H1 (cell line): Measurements from ENCODE around the gene UIMC1. TPM values are rescaled to one million over a fixed set of nuclear protein-coding genes. Genes with fewer than 3 reads are reported as not detected.
"Not testable (repeated sequence)": the region's sequence is repeated elsewhere in the genome, so short reads cannot be mapped to it uniquely, and the experiment has no call there.

Source experiments
- CTCF ChIA-PET: fragments of 300-600 bp; sonication (Branson Sonifier 250); formaldehyde crosslinking; loops from one replicate; lab custom pipeline; 2021; ENCODE audit not compliant: partially characterized antibody; lab: Charles Lee
- POLR2A ChIA-PET: fragments of 300-600 bp; sonication (Branson Sonifier 250); formaldehyde crosslinking; loops from one replicate; lab custom pipeline; 2021; ENCODE audit warnings: inconsistent platforms; ENCODE audit not compliant: partially characterized antibody; lab: Charles Lee
- DNase-seq, 2 experiments: peaks; one replicate each; pipeline versions ENCODE4 v3.0.0 to v3.0.0-alpha.2; 2010 to 2022; ENCODE audit warnings: low spot score in 2 of 2, low read depth in 1 of 2, mixed read lengths in 1 of 2
- FAIRE-seq: peaks from 2 replicates; lab custom pipeline; 2011; peaks lifted over from hg19 to GRCh38; lab: Jason Lieb, UNC
- H2AFZ ChIP-seq: 2 replicates; pipeline ENCODE4 v1.8.1; 2012; ENCODE audit warnings: low read length, inconsistent platforms
- H2AK5ac ChIP-seq: 2 replicates; pipeline ENCODE4 v1.6.1; 2013; ENCODE audit warnings: low read depth, low read length
- H2BK120ac ChIP-seq: replicated peaks from 2 replicates; pipeline ENCODE3; 2013; ENCODE audit warnings: low read depth, low read length, inconsistent platforms
- H2BK12ac ChIP-seq: 2 replicates; pipeline ENCODE4 v1.6.1; 2013; ENCODE audit warnings: low read depth, low read length
- H2BK15ac ChIP-seq: 2 replicates; pipeline ENCODE4 v1.6.1; 2013; ENCODE audit warnings: low read length
- H2BK20ac ChIP-seq: 2 replicates; pipeline ENCODE4 v1.6.1; 2013; ENCODE audit warnings: low read length
- H2BK5ac ChIP-seq: 2 replicates; pipeline ENCODE4 v1.6.1; 2013; ENCODE audit warnings: low read depth, low read length
- H3K14ac ChIP-seq: 2 replicates; pipeline ENCODE4 v1.6.1; 2013; ENCODE audit warnings: inconsistent platforms; ENCODE audit not compliant: insufficient read length
- H3K18ac ChIP-seq: 2 replicates; pipeline ENCODE4 v1.6.1; 2013; ENCODE audit warnings: low read length; ENCODE audit errors: extremely low read depth
- H3K23ac ChIP-seq: 2 replicates; pipeline ENCODE4 v1.6.1; 2013; ENCODE audit warnings: inconsistent platforms; ENCODE audit not compliant: insufficient read length
- H3K23me2 ChIP-seq: 2 replicates; pipeline ENCODE4 v1.6.1; 2013; ENCODE audit warnings: low read depth, low read length
- H3K27ac ChIP-seq: 2 replicates; pipeline ENCODE4 v1.6.1; 2011; ENCODE audit warnings: low read depth, low read length, inconsistent platforms
- H3K27me3 ChIP-seq, 4 experiments: replicated peaks in 1 of 4; 1 replicate in 1 of 4; 2 replicates in 3 of 4; pipeline versions ENCODE4 v1.6.1 to v1.8.1; 2011 to 2013; ENCODE audit warnings: low read length in 3 of 4, mild to moderate bottlenecking in 3 of 4, inconsistent platforms in 2 of 4, mixed read lengths in 2 of 4, moderate library complexity in 1 of 4; ENCODE audit not compliant: control insufficient read depth in 3 of 4, insufficient read depth in 3 of 4; ENCODE audit errors: extremely low read depth in 1 of 4
- H3K36me3 ChIP-seq, 4 experiments: 2 replicates each; pipeline versions ENCODE4 v1.6.1 to v1.8.1; 2011 to 2013; ENCODE audit warnings: mild to moderate bottlenecking in 4 of 4, low read length in 3 of 4, moderate library complexity in 2 of 4, control low read depth in 1 of 4, inconsistent platforms in 1 of 4; ENCODE audit not compliant: insufficient read depth in 4 of 4, control insufficient read depth in 2 of 4
- H3K4ac ChIP-seq: replicated peaks from 2 replicates; pipeline ENCODE3; 2013; ENCODE audit warnings: low read length, low read depth, mixed read lengths, inconsistent platforms; ENCODE audit not compliant: insufficient read length
- H3K4me1 ChIP-seq, 4 experiments: replicated peaks in 1 of 4; 1 replicate in 1 of 4; 2 replicates in 3 of 4; pipeline versions ENCODE4 v1.6.1 to v1.8.1; 2011 to 2013; ENCODE audit warnings: low read length in 3 of 4, inconsistent platforms in 2 of 4, mixed read lengths in 1 of 4; ENCODE audit not compliant: insufficient read depth in 4 of 4, control insufficient read depth in 3 of 4
- H3K4me2 ChIP-seq, 2 experiments: 2 replicates each; pipeline versions ENCODE4 v1.6.1 to v1.8.1; 2011 to 2013; ENCODE audit warnings: low read depth in 2 of 2, low read length in 2 of 2, control low read depth in 1 of 2, inconsistent platforms in 1 of 2, mild to moderate bottlenecking in 1 of 2; ENCODE audit not compliant: insufficient read depth in 1 of 2
- H3K4me3 ChIP-seq, 4 experiments: fragments of 200-600, 300-600 bp in 1 of 4; sonication (generic), shearing (Covaris generic), sonication (Bioruptor Twin) in 1 of 4; 2 replicates each; pipeline versions ENCODE4 v1.5.1 to v1.8.1; 2011 to 2016; ENCODE audit warnings: low read length in 4 of 4, low read depth in 3 of 4, control low read depth in 2 of 4, inconsistent platforms in 2 of 4, mild to moderate bottlenecking in 2 of 4, mixed read lengths in 1 of 4, moderate library complexity in 1 of 4; ENCODE audit not compliant: insufficient read depth in 2 of 4; ENCODE audit errors: extremely low read depth in 1 of 4
- H3K56ac ChIP-seq: replicated peaks from 2 replicates; pipeline ENCODE3; 2013; ENCODE audit warnings: low read depth, mild to moderate bottlenecking, mixed read lengths, low read length, inconsistent platforms; ENCODE audit not compliant: insufficient read length
- H3K79me1 ChIP-seq: 2 replicates; pipeline ENCODE4 v1.6.1; 2013; ENCODE audit warnings: low read depth, low read length, control low read depth
- H3K79me2 ChIP-seq, 2 experiments: 2 replicates each; pipeline versions ENCODE4 v1.6.1 to v1.8.1; 2012 to 2013; ENCODE audit warnings: low read length in 2 of 2, mild to moderate bottlenecking in 2 of 2, inconsistent platforms in 1 of 2; ENCODE audit not compliant: insufficient read depth in 2 of 2, control insufficient read depth in 1 of 2
- H3K9ac ChIP-seq, 4 experiments: replicated peaks in 1 of 4; 1 replicate in 1 of 4; 2 replicates in 3 of 4; pipeline versions ENCODE4 v1.6.1 to v1.8.1; 2011 to 2013; ENCODE audit warnings: low read depth in 3 of 4, low read length in 3 of 4, control low read depth in 2 of 4, mild to moderate bottlenecking in 2 of 4, moderate library complexity in 2 of 4, inconsistent platforms in 1 of 4; ENCODE audit errors: extremely low read depth in 1 of 4
- H3K9me3 ChIP-seq, 2 experiments: 2 replicates each; pipeline versions ENCODE4 v1.6.1 to v1.8.1; 2012 to 2013; ENCODE audit warnings: mild to moderate bottlenecking in 2 of 2, moderate library complexity in 2 of 2, control low read depth in 1 of 2, inconsistent platforms in 1 of 2, low read depth in 1 of 2, low read length in 1 of 2, mixed read lengths in 1 of 2; ENCODE audit not compliant: insufficient read depth in 2 of 2
- H4K20me1 ChIP-seq, 2 experiments: replicated peaks in 1 of 2; 2 replicates each; pipeline versions ENCODE3 to v1.8.1; 2011 to 2013; ENCODE audit warnings: inconsistent platforms in 2 of 2, low read length in 2 of 2, mild to moderate bottlenecking in 1 of 2; ENCODE audit not compliant: insufficient read depth in 2 of 2, control insufficient read depth in 1 of 2
- H4K5ac ChIP-seq: 2 replicates; pipeline ENCODE4 v1.6.1; 2013; ENCODE audit warnings: low read length, low read depth, mixed read lengths, inconsistent platforms; ENCODE audit not compliant: insufficient read length
- H4K8ac ChIP-seq: 2 replicates; pipeline ENCODE4 v1.8.0; 2013; ENCODE audit warnings: mild to moderate bottlenecking, moderate library complexity, low read length, inconsistent platforms; ENCODE audit not compliant: insufficient read depth; ENCODE audit errors: extremely low read depth
- H4K91ac ChIP-seq: replicated peaks from 2 replicates; pipeline ENCODE3; 2013; ENCODE audit warnings: low read length, mixed read lengths, inconsistent platforms; ENCODE audit not compliant: insufficient read length
- SIN3A ChIP-seq, 2 experiments: IDR thresholded peaks in 1 of 2; conservative IDR thresholded peaks in 1 of 2; 2 replicates each; pipeline ENCODE4 v1.6.1; 2011 to 2012; ENCODE audit warnings: low read length in 2 of 2, improper control_type of control experiment in 1 of 2, low read depth in 1 of 2, mild to moderate bottlenecking in 1 of 2
- SIX5 ChIP-seq: IDR thresholded peaks from 2 replicates; pipeline ENCODE4 v1.6.1; 2011; ENCODE audit warnings: mild to moderate bottlenecking, low read depth, low read length
- SP2 ChIP-seq: IDR thresholded peaks from 2 replicates; pipeline ENCODE4 v1.6.1; 2012; ENCODE audit warnings: mild to moderate bottlenecking, low read length, inconsistent platforms
- WGBS, 2 experiments: shearing (Covaris generic) in 1 of 2; methylation state at CpG; one replicate each; pipeline versions ENCODE4 v1.1.6 to v1.1.7; 2013 to 2015; ENCODE audit warnings: low lambda C conversion rate in 2 of 2, mixed read lengths in 2 of 2, inconsistent platforms in 1 of 2, low coverage in 1 of 2, missing lambda C conversion rate in 1 of 2; ENCODE audit not compliant: insufficient replicate concordance in 2 of 2, insufficient coverage in 1 of 2, insufficient read length in 1 of 2; ENCODE audit errors: extremely low coverage in 1 of 2, missing lambda C conversion rate in 1 of 2; 5-methylcytosine and 5-hydroxymethylcytosine counted together
- polyA plus RNA-seq, 7 experiments: library from polyadenylated mRNA; depleted of rRNA in 3 of 7; stranded (reverse) in 5 of 7; unstranded in 2 of 7; fragments of >200 nt in 5 of 7; fragments of 200-250 nt in 2 of 7; gene quantifications; 1 replicate in 5 of 7; 2 replicates in 1 of 7; 4 replicates in 1 of 7; pipeline versions ENCODE4 v1.2.1 to v1.2.3, GENCODE V29; 2011 to 2013; ENCODE audit warnings: missing spikeins in 2 of 7, mixed read lengths in 2 of 7
- total RNA-seq: library from RNA; stranded (reverse); fragmentation: NEBNext Ultra II Directional; extraction: Animal tissue kit (Norgen Biotek cat#: 25700); gene quantifications from 2 replicates; pipeline ENCODE4 v1.2.1, GENCODE V29; 2021

The UIMC1 gene
- total and polyA plus RNA-seq, 2 of the 8 experiments (the other 6 are each of a cell fraction or from before 2014, with no cell fraction given) = 12.8 to 43.7 TPM

DNA sequence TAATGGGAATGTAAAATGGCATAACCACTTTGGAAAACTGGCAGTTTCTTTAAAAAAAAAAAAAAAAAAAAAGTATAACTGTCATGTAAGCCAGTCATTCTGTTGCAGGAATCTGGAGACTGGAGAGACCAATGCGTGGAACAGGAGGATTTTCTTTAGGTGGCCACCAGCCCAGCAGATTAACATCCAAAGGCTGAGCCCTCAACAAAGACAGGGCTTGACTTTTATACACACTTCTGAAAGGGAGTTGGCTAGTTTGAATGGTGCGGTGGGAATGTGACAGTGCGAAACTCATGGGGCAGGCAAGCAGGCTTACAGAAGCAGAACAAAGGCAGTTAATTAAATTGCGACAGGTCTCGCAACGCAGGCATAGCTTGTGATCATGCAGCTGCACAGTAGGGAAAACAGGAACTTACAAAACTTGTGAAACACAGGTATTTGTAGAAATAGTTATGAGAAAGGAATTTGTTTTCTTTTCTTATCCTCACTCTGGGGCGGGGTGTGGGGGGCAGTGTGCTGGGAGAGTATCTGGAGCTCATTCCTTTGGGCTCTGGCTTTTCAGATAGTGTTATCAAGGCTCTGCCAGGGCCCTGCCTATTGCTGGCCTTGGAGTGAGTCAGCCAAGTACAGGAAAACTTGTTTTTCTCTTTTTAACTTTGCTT is 12.0 kb downstream of the UIMC1 start (continued):
- TF ChIP-seq SIX5 (no peak), SIN3A (conservative IDR thresholded peaks at IDR 0.05 in 1 of 2, IDR thresholded peaks at IDR 0.05 in 1 of 2; ENCODE audit: low read depth in 1 of 2, low read length in 2 of 2) (no peak), SP2 (no peak)

DNA sequence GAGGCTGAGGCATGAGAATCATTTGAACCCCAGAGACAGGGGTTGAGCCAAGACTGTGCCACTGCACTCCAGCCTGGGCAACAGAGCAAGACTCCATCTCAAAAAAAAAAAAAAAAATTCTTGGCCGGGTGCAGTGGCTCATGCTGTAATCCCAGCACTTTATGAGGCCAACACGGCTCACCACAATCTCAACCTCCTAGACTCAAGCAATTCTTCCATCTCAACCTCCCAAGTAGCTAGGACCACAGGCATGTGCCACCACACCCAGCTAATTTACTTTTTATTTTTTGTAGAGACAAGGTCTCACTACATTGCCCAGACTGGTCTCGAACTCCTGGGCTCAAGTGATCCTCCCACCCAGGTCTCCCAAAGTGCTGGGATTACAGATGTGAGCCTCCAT is 13.5 kb downstream of the UIMC1 start:
- not testable (repeated sequence) for H3K23me2 ChIP-seq, H3K4me1 ChIP-seq, H2AK5ac ChIP-seq, H3K9ac ChIP-seq, H2BK120ac ChIP-seq, H3K79me1 ChIP-seq, FAIRE-seq, H3K4me3 ChIP-seq, H3K18ac ChIP-seq, H3K9me3 ChIP-seq, H3K4ac ChIP-seq, H3K4me2 ChIP-seq, H3K23ac ChIP-seq, H2BK5ac ChIP-seq, DNase-seq, H4K8ac ChIP-seq, H2AFZ ChIP-seq, H4K91ac ChIP-seq, H2BK15ac ChIP-seq, H4K5ac ChIP-seq, H3K36me3 ChIP-seq, H3K56ac ChIP-seq, H3K14ac ChIP-seq, H2BK20ac ChIP-seq, H2BK12ac ChIP-seq, H3K27ac ChIP-seq, H3K27me3 ChIP-seq, H4K20me1 ChIP-seq
- 95% methylated on average over 3 of the region's 3 CpGs; no CpG with 5 or more reads in 1 of the 2 experiments for WGBS, 2 experiments
- CTCF ChIA-PET = interaction anchor here (1.1 kb wide), 1 partner anchor 49 kb away, joined by 3 read pairs; no protein-coding TSS in a partner anchor
- POLR2A ChIA-PET = interaction anchor here (1.5 kb wide), 1 partner anchor 14 kb away, joined by 4 read pairs; the partner anchor contains the start of gene UIMC1
- peaks cover 20 to 93% of the 10 kb centered on the region in 2 experiments for H3K79me2 ChIP-seq
